CD14-positive monocyte (primary cell): Measurements from ENCODE around the gene C19orf12. TPM values are rescaled to one million over a fixed set of nuclear protein-coding genes. Genes with fewer than 3 reads are reported as not detected.

Experiments used
- DNase-seq, 3 donors: peaks; one replicate each; pipeline ENCODE4 v3.0.0-alpha.2; 2011 to 2022
- H2AFZ ChIP-seq: 2 replicates; pipeline ENCODE4 v1.6.0; 2012; ENCODE audit warnings: mild to moderate bottlenecking, low read depth, low read length, inconsistent platforms; ENCODE audit not compliant: insufficient read depth, poor library complexity, severe bottlenecking
- H3K27ac ChIP-seq, 2 donors: 1 replicate in 1 of 2; 2 replicates in 1 of 2; pipeline ENCODE4 v1.5.1; 2012 to 2013; ENCODE audit warnings: low read length in 2 of 2, control low read depth in 1 of 2, inconsistent platforms in 1 of 2, low read depth in 1 of 2, mild to moderate bottlenecking in 1 of 2
- H3K27me3 ChIP-seq, 2 donors: one replicate each; pipeline versions ENCODE4 v1.6.0 to v1.6.1; 2011 to 2013; ENCODE audit warnings: low read length in 2 of 2; ENCODE audit not compliant: control insufficient read depth in 2 of 2, insufficient read depth in 2 of 2
- H3K36me3 ChIP-seq, 2 donors: replicated peaks in 1 of 2; 1 replicate in 1 of 2; 2 replicates in 1 of 2; pipeline versions ENCODE4 v1.5.1 to v1.6.1; 2012 to 2013; ENCODE audit warnings: low read length in 2 of 2, control low read depth in 1 of 2, inconsistent platforms in 1 of 2, mild to moderate bottlenecking in 1 of 2; ENCODE audit not compliant: insufficient read depth in 2 of 2, control insufficient read depth in 1 of 2
- H3K4me1 ChIP-seq, 2 donors: 1 replicate in 1 of 2; 2 replicates in 1 of 2; pipeline versions ENCODE4 v1.5.1 to v1.6.1; 2012 to 2013; ENCODE audit warnings: low read length in 2 of 2, control low read depth in 1 of 2, inconsistent platforms in 1 of 2, mild to moderate bottlenecking in 1 of 2, moderate library complexity in 1 of 2; ENCODE audit not compliant: insufficient read depth in 2 of 2, control insufficient read depth in 1 of 2
- H3K4me2 ChIP-seq: replicated peaks from 2 replicates; pipeline ENCODE3; 2012; ENCODE audit warnings: low read length, moderate library complexity, mild to moderate bottlenecking; ENCODE audit not compliant: poor library complexity, severe bottlenecking; ENCODE audit errors: extremely low read depth
- H3K4me3 ChIP-seq, 3 experiments: fragments of 200-600 bp in 1 of 3; sonication (generic) in 1 of 3; replicated peaks in 1 of 3; 1 replicate in 2 of 3; 2 replicates in 1 of 3; pipeline ENCODE4 v1.5.1; 2011 to 2013; ENCODE audit warnings: low read length in 3 of 3, mild to moderate bottlenecking in 3 of 3, control low read depth in 2 of 3, low read depth in 2 of 3, inconsistent platforms in 1 of 3, moderate library complexity in 1 of 3
- H3K79me2 ChIP-seq: 2 replicates; pipeline ENCODE4 v1.6.0; 2012; ENCODE audit warnings: mild to moderate bottlenecking, control low read depth, inconsistent platforms, low read length, moderate library complexity; ENCODE audit not compliant: insufficient read depth
- H3K9ac ChIP-seq: 2 replicates; pipeline ENCODE4 v1.6.0; 2017; ENCODE audit warnings: low read length, mild to moderate bottlenecking; ENCODE audit not compliant: insufficient read depth, poor library complexity, severe bottlenecking
- H3K9me3 ChIP-seq, 2 donors: replicated peaks in 1 of 2; 1 replicate in 1 of 2; 2 replicates in 1 of 2; pipeline versions ENCODE4 v1.5.1 to v1.6.1; 2012 to 2013; ENCODE audit warnings: low read length in 2 of 2, control low read depth in 1 of 2; ENCODE audit not compliant: control insufficient read depth in 1 of 2, insufficient read depth in 1 of 2
- H4K20me1 ChIP-seq: 2 replicates; pipeline ENCODE4 v1.6.0; 2012; ENCODE audit warnings: mild to moderate bottlenecking, low read length, control low read depth, moderate library complexity; ENCODE audit not compliant: insufficient read depth
- H3K27ac Mint-ChIP-seq, 7 donors: one replicate each; pipeline ENCODE4 v1.8.0; 2020; ENCODE audit warnings: mild to moderate bottlenecking in 7 of 7, mixed read lengths in 7 of 7, moderate library complexity in 6 of 7, inconsistent platforms in 2 of 7
- H3K27me3 Mint-ChIP-seq, 3 donors: one replicate each; pipeline ENCODE4 v1.8.0; 2021 to 2022; ENCODE audit warnings: low read depth in 3 of 3, mild to moderate bottlenecking in 3 of 3, mixed read lengths in 3 of 3, moderate library complexity in 3 of 3, inconsistent platforms in 1 of 3
- H3K36me3 Mint-ChIP-seq, 2 donors: one replicate each; pipeline ENCODE4 v1.8.0; 2020; ENCODE audit warnings: mixed read lengths in 2 of 2, inconsistent platforms in 1 of 2, mild to moderate bottlenecking in 1 of 2
- H3K4me1 Mint-ChIP-seq: one replicate; pipeline ENCODE4 v1.8.0; 2020; ENCODE audit warnings: mild to moderate bottlenecking, mixed read lengths
- H3K4me3 Mint-ChIP-seq, 2 donors: one replicate each; pipeline ENCODE4 v1.8.0; 2020; ENCODE audit warnings: mild to moderate bottlenecking in 2 of 2, mixed read lengths in 2 of 2, moderate library complexity in 1 of 2
- H3K9me3 Mint-ChIP-seq, 7 donors: one replicate each; pipeline ENCODE4 v1.8.0; 2020 to 2022; ENCODE audit warnings: mixed read lengths in 7 of 7, mild to moderate bottlenecking in 6 of 7, moderate library complexity in 6 of 7, inconsistent platforms in 2 of 7
- WGBS: methylation state at CpG from one replicate; pipeline ENCODE4 v1.1.5; 2013; ENCODE audit warnings: missing lambda C conversion rate; ENCODE audit not compliant: insufficient coverage; 5-methylcytosine and 5-hydroxymethylcytosine counted together
- intact Hi-C, 2 donors: fragments of 100-400 bp; cut with micrococcal nuclease; formaldehyde crosslinking; loops; one replicate each; pipeline versions ENCODE4 v1.15.0 to v1.15.1; 2023
- polyA plus RNA-seq, 3 donors: library from polyadenylated mRNA; depleted of rRNA in 1 of 3; unstranded in 2 of 3; stranded (reverse) in 1 of 3; fragments of 300-500 nt in 2 of 3; fragments of >200 nt in 1 of 3; fragmentation: Illumina TruSeq in 2 of 3; gene quantifications; 1 replicate in 2 of 3; 2 replicates in 1 of 3; pipeline ENCODE4 v1.2.3, GENCODE V29; 2012 to 2021
- TF ChIP-seq, protein P1 (sequence below): fragments of 200-600 bp; IDR thresholded peaks from one replicate; pipeline ENCODE4 v1.8.0; 2022; ENCODE audit warnings: antibody characterized with exemption, mild to moderate bottlenecking

C19orf12 gene
- polyA plus RNA-seq, 3 donors: 6.0 to 8.0 (median 6.8) TPM

DNA sequence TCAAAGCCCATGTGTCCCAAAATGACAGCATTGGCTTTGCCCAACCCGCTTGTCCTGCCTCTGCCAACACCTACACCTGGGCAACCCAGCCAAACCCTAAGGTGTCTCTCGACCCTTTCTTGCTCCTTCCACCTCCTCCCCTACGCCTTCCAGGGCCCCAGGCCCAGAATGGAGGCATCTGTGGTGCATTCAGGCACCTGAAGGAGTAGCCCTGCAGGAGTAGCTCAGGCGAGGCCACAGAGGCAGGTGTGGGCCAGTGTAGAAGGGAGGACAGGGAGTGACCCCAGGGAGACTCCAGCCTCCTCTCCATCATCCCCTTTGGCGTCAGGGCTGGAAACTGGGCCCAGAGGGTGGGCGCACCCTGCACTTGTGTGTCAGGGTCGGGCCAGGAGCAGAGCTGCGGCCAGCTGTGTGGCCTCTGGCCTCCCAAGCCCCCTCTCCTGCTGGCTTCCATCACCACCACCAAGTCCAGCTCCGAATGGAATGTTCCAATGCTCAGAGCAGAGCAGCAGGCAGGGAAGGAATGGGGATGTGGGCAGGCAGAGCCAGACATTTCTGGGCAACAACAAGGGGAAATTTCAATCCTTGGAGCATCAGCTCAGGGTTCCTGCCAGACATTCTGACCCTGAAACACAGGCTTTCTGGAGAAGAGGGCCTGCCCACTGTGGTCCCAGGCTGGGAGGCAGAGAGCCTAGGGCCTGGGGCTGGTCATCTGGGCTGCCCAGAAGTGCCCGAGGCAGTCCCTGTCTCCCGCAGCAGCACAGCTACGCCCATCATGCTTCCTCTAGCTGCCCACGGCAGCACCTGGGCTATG lies 33.4 kb downstream of the C19orf12 start:
- Mint-ChIP-seq H3K27me3 (peaks cover 1 to 8% (median 6%) of the 10 kb centered on the region in 3 donors), H3K4me3 (peak overlapping the region; percentile 16 to 51), H3K4me1 (peaks cover 16% of the 10 kb centered on the region), H3K27ac (peak overlapping the region in 1 of 7 donors; percentile 72), H3K36me3 (peaks cover 2 to 3% of the 10 kb centered on the region in 2 donors), H3K9me3 (no peaks in the 10 kb centered on the region)
- peaks cover 15 to 16% of the 10 kb centered on the region in 2 donors for H3K4me1 ChIP-seq
- no peak overlapping the region for H3K27ac ChIP-seq
- H3K27me3 ChIP-seq: no peaks in the 10 kb centered on the region
- no peaks in the 10 kb centered on the region for H3K36me3 ChIP-seq
- no peaks in the 10 kb centered on the region for H3K79me2 ChIP-seq
- TF ChIP-seq, protein P1, sequence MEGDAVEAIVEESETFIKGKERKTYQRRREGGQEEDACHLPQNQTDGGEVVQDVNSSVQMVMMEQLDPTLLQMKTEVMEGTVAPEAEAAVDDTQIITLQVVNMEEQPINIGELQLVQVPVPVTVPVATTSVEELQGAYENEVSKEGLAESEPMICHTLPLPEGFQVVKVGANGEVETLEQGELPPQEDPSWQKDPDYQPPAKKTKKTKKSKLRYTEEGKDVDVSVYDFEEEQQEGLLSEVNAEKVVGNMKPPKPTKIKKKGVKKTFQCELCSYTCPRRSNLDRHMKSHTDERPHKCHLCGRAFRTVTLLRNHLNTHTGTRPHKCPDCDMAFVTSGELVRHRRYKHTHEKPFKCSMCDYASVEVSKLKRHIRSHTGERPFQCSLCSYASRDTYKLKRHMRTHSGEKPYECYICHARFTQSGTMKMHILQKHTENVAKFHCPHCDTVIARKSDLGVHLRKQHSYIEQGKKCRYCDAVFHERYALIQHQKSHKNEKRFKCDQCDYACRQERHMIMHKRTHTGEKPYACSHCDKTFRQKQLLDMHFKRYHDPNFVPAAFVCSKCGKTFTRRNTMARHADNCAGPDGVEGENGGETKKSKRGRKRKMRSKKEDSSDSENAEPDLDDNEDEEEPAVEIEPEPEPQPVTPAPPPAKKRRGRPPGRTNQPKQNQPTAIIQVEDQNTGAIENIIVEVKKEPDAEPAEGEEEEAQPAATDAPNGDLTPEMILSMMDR: no peak
- DNase-seq: no peak
- no peak overlapping the region for H3K4me3 ChIP-seq
- H4K20me1 ChIP-seq: no peaks in the 10 kb centered on the region
- WGBS: 94% methylated on average over 6 of the region's 13 CpGs
- intact Hi-C loops: no loop called here
- H3K9me3 ChIP-seq: no peaks in the 10 kb centered on the region
- H2AFZ ChIP-seq: peak overlapping the region; percentile 90
- H3K4me2 ChIP-seq: no peak overlapping the region
- H3K9ac ChIP-seq: no peak overlapping the region

DNA sequence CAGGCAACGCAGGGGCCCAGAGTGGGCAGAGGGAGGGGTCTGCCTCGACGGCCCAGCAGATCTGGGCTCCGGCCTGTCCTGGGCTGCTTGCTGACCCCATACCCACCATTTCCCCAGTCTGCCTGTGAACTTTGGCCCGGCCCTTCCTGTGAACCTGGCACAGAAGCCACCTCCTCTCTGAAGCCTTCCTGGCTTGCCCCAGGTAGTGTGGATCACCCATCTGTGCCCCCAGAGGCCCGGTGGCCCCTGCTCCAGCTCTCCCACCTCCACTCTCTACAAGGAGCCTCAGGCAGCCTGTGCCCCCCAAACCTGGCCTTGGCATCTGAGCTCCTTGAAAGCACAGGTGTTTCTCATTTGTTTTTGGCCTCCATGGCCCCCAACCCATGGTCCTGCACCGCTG lies 34.1 kb downstream of the C19orf12 start:
- Histone ChIP-seq H3K9me3 (no peaks in the 10 kb centered on the region), H3K79me2 (no peaks in the 10 kb centered on the region), H2AFZ (peak overlapping the region; percentile 90), H3K9ac (no peak overlapping the region), H3K4me3 (no peak overlapping the region), H3K27me3 (no peaks in the 10 kb centered on the region), H3K36me3 (no peaks in the 10 kb centered on the region), H3K27ac (no peak overlapping the region), H3K4me2 (peak overlapping the region; percentile 31), H4K20me1 (no peaks in the 10 kb centered on the region), H3K4me1 (peaks cover 15 to 16% of the 10 kb centered on the region in 2 donors)
- H3K4me1 Mint-ChIP-seq: peaks cover 16% of the 10 kb centered on the region
- WGBS: 34% methylated on average over 7 of the region's 7 CpGs
- no peaks in the 10 kb centered on the region for H3K9me3 Mint-ChIP-seq
- H3K4me3 Mint-ChIP-seq: peak overlapping the region; percentile 16 to 72
- H3K36me3 Mint-ChIP-seq: peaks cover 2 to 3% of the 10 kb centered on the region in 2 donors
- H3K27ac Mint-ChIP-seq: peak overlapping the region in 3 of 7 donors; percentile 21 to 72 (median 60)
- H3K27me3 Mint-ChIP-seq: peaks cover 0 to 8% (median 5%) of the 10 kb centered on the region in 3 donors
- intact Hi-C loops: no loop called here
- TF ChIP-seq, protein P1: no peak
- no peak for DNase-seq
